ENCODE results near the gene CD46. TPM values are rescaled to one million over a fixed set of nuclear protein-coding genes. Genes with fewer than 3 reads are reported as not detected.

The CD46 gene
- total and polyA plus RNA-seq, 2 donors (not counting 1 experiment from before 2014, with no cell fraction given): 38.6 to 173 TPM

GRCh38 chr1:207740207-207740606 is 11.6 kb upstream of the CD46 start:
- no peak overlapping the region for H3K4me3 Mint-ChIP-seq
- POLR2A ChIA-PET: no interaction called here
- no peak overlapping the region for H3K27ac Mint-ChIP-seq
- H3K4me1 Mint-ChIP-seq: no peaks in the 10 kb centered on the region
- H3K27me3 Mint-ChIP-seq: peaks cover 3% of the 10 kb centered on the region
- DNase-seq (no peak), ATAC-seq (ENCODE audit: low read depth) (no peak)
- H3K27ac ChIP-seq (ENCODE audit: low read length in 2 of 2): no peak overlapping the region
- no peak overlapping the region for H2AFZ ChIP-seq (ENCODE audit: insufficient read depth, low read depth, low read length, poor library complexity, severe bottlenecking)
- H3K79me2 ChIP-seq (ENCODE audit: control insufficient read depth, insufficient read depth, low read length): no peaks in the 10 kb centered on the region
- no peaks in the 10 kb centered on the region for H3K4me1 ChIP-seq (ENCODE audit: control insufficient read depth in 2 of 2, insufficient read depth in 2 of 2, low read length in 2 of 2)
- H3K27me3 ChIP-seq (replicated peaks in 1 of 4; ENCODE audit: control extremely low read depth in 1 of 4, control insufficient read depth in 3 of 4, insufficient read depth in 4 of 4, low read length in 3 of 4): no peaks in the 10 kb centered on the region
- H4K20me1 ChIP-seq (ENCODE audit: control insufficient read depth, insufficient read depth, low read length, poor library complexity, severe bottlenecking): no peaks in the 10 kb centered on the region
- H3K9me3 ChIP-seq (ENCODE audit: control extremely low read depth in 1 of 3, control insufficient read depth in 2 of 3, insufficient read depth in 1 of 3, low read length in 2 of 3): no peaks in the 10 kb centered on the region
- H3K36me3 ChIP-seq (replicated peaks in 1 of 2; ENCODE audit: control extremely low read depth in 1 of 2, control insufficient read depth in 1 of 2, extremely low read depth in 1 of 2, insufficient read depth in 2 of 2, low read length in 1 of 2): no peaks in the 10 kb centered on the region
- intact Hi-C loops (cut with micrococcal nuclease): no loop called here
- no peaks in the 10 kb centered on the region for H3K9me3 Mint-ChIP-seq (ENCODE audit: insufficient read depth)
- WGBS (ENCODE audit: insufficient coverage): 86% methylated on average over 1 of the region's 2 CpGs
- no peak overlapping the region for H3K9ac ChIP-seq (ENCODE audit: low read length)
- no peak overlapping the region for H3K4me3 ChIP-seq (ENCODE audit: control extremely low read depth in 1 of 5, extremely low read depth in 1 of 5, insufficient read depth in 1 of 5, low read depth in 2 of 5, low read length in 4 of 5)
- CTCF ChIA-PET: interaction anchor here (0.9 kb wide), 1 partner anchor 15 kb away, joined by 3 read pairs; no protein-coding TSS in a partner anchor
- H3K4me2 ChIP-seq (replicated peaks; ENCODE audit: low read depth, low read length, poor library complexity, severe bottlenecking): no peak overlapping the region
- no peak for TF ChIP-seq EZH2 (IDR thresholded peaks at IDR 0.05; ENCODE audit: borderline replicate concordance, insufficient read depth, low read depth, low read length, poor library complexity, severe bottlenecking)
- TF ChIP-seq, protein P1, sequence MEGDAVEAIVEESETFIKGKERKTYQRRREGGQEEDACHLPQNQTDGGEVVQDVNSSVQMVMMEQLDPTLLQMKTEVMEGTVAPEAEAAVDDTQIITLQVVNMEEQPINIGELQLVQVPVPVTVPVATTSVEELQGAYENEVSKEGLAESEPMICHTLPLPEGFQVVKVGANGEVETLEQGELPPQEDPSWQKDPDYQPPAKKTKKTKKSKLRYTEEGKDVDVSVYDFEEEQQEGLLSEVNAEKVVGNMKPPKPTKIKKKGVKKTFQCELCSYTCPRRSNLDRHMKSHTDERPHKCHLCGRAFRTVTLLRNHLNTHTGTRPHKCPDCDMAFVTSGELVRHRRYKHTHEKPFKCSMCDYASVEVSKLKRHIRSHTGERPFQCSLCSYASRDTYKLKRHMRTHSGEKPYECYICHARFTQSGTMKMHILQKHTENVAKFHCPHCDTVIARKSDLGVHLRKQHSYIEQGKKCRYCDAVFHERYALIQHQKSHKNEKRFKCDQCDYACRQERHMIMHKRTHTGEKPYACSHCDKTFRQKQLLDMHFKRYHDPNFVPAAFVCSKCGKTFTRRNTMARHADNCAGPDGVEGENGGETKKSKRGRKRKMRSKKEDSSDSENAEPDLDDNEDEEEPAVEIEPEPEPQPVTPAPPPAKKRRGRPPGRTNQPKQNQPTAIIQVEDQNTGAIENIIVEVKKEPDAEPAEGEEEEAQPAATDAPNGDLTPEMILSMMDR (IDR thresholded peaks at IDR 0.05): no peak

DNA sequence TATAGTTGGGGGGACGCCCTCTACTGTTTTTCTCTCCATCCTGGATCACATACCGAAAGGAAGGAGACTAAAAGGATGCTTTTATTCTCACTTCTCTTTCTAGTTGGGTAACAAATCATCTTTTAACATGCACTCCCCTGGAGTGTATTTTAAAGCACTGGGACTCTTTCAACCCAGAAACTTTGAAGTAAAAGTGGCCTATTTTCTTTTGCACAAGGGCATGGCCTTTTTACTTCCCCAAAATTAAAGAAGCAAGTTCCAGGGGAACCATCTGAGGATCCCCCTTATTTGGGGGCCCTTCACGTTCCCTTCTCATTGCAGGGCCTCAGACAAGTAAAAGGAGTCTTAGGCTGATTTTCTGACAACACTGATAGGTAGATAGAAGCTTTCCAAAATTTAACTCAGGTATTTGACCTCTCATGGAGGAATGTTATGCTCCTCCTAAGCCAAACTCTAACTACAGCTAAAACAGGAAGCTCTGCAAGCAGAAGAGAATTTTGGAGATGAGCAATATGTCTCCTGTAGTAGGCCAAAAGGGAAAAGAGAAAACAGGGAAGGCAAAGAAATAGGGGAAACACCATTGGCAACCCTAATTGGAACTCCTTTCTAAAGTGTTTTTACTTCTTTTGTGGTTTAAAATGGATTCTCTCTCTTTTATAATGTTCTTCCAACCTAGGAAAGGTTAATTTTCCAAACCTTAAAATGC is 8.9 kb upstream of the CD46 start:
- Histone ChIP-seq H3K27me3 (replicated peaks in 1 of 4; ENCODE audit: control extremely low read depth in 1 of 4, control insufficient read depth in 3 of 4, insufficient read depth in 4 of 4, low read length in 3 of 4) (no peaks in the 10 kb centered on the region), H3K36me3 (replicated peaks in 1 of 2; ENCODE audit: control extremely low read depth in 1 of 2, control insufficient read depth in 1 of 2, extremely low read depth in 1 of 2, insufficient read depth in 2 of 2, low read length in 1 of 2) (no peaks in the 10 kb centered on the region), H3K9ac (ENCODE audit: low read length) (no peak overlapping the region), H3K4me1 (ENCODE audit: control insufficient read depth in 2 of 2, insufficient read depth in 2 of 2, low read length in 2 of 2) (no peaks in the 10 kb centered on the region), H2AFZ (ENCODE audit: insufficient read depth, low read depth, low read length, poor library complexity, severe bottlenecking) (no peak overlapping the region), H3K4me3 (ENCODE audit: control extremely low read depth in 1 of 5, extremely low read depth in 1 of 5, insufficient read depth in 1 of 5, low read depth in 2 of 5, low read length in 4 of 5) (no peak overlapping the region), H3K79me2 (ENCODE audit: control insufficient read depth, insufficient read depth, low read length) (no peaks in the 10 kb centered on the region), H3K9me3 (ENCODE audit: control extremely low read depth in 1 of 3, control insufficient read depth in 2 of 3, insufficient read depth in 1 of 3, low read length in 2 of 3) (no peaks in the 10 kb centered on the region), H3K4me2 (replicated peaks; ENCODE audit: low read depth, low read length, poor library complexity, severe bottlenecking) (no peak overlapping the region), H4K20me1 (ENCODE audit: control insufficient read depth, insufficient read depth, low read length, poor library complexity, severe bottlenecking) (no peaks in the 10 kb centered on the region), H3K27ac (ENCODE audit: low read length in 2 of 2) (no peak overlapping the region)
- CTCF ChIA-PET: interaction anchor here (0.9 kb wide), 1 partner anchor 54 kb away, joined by 3 read pairs; no protein-coding TSS in a partner anchor
- Mint-ChIP-seq H3K9me3 (ENCODE audit: insufficient read depth) (no peaks in the 10 kb centered on the region), H3K27ac (no peak overlapping the region), H3K4me1 (no peaks in the 10 kb centered on the region), H3K4me3 (no peak overlapping the region), H3K27me3 (no peaks in the 10 kb centered on the region)
- POLR2A ChIA-PET: no interaction called here
- DNase-seq (no peak), ATAC-seq (ENCODE audit: low read depth) (no peak)
- WGBS (ENCODE audit: insufficient coverage): no CpG with 5 or more reads among the region's 3 CpGs
- TF ChIP-seq, protein P1 (IDR thresholded peaks at IDR 0.05): no peak
- TF ChIP-seq EZH2 (IDR thresholded peaks at IDR 0.05; ENCODE audit: borderline replicate concordance, insufficient read depth, low read depth, low read length, poor library complexity, severe bottlenecking): no peak
- intact Hi-C loops (cut with micrococcal nuclease): no loop called here
